Effector memory CD4-positive, alpha-beta T cell (primary cell): ENCODE results near the gene SMCP.

ENCODE experiments used
- DNase-seq, 3 donors: peaks; one replicate each; pipeline ENCODE4 v3.0.0-alpha.2; 2020
- H3K27ac ChIP-seq: 2 replicates; pipeline ENCODE4 v1.7.0; 2013; ENCODE audit warnings: mild to moderate bottlenecking, low read length, moderate library complexity; ENCODE audit not compliant: insufficient read depth, poor library complexity, severe bottlenecking
- H3K27me3 ChIP-seq: replicated peaks from 2 replicates; pipeline ENCODE4 v1.7.0; 2013; ENCODE audit warnings: mild to moderate bottlenecking, low read length; ENCODE audit not compliant: insufficient read depth, control insufficient read depth, poor library complexity, severe bottlenecking
- H3K36me3 ChIP-seq: 2 replicates; pipeline ENCODE4 v1.7.0; 2013; ENCODE audit warnings: mild to moderate bottlenecking, low read length, moderate library complexity; ENCODE audit not compliant: control insufficient read depth, insufficient read depth
- H3K4me1 ChIP-seq: 2 replicates; pipeline ENCODE4 v1.7.0; 2013; ENCODE audit warnings: low read length, mild to moderate bottlenecking; ENCODE audit not compliant: control insufficient read depth, insufficient read depth, poor library complexity, severe bottlenecking
- H3K4me3 ChIP-seq: 2 replicates; pipeline ENCODE4 v1.7.0; 2013; ENCODE audit warnings: low read length, low read depth, mild to moderate bottlenecking; ENCODE audit not compliant: insufficient read depth, poor library complexity, severe bottlenecking
- H3K9me3 ChIP-seq: 2 replicates; pipeline ENCODE4 v1.7.0; 2013; ENCODE audit warnings: mild to moderate bottlenecking, low read length, moderate library complexity; ENCODE audit not compliant: control insufficient read depth

Gene SMCP

GRCh38 chr1:152884966-152885624 lies 7.0 kb downstream of the SMCP start:
- Histone ChIP-seq H3K4me3 (no peak overlapping the region), H3K27ac (no peak overlapping the region), H3K36me3 (no peaks in the 10 kb centered on the region), H3K9me3 (no peaks in the 10 kb centered on the region), H3K27me3 (no peaks in the 10 kb centered on the region), H3K4me1 (no peaks in the 10 kb centered on the region)
- DNase-seq: no peak

GRCh38 chr1:152886085-152886484 lies 8.0 kb downstream of the SMCP start:
- no peaks in the 10 kb centered on the region for H3K36me3 ChIP-seq
- no peak for DNase-seq
- H3K9me3 ChIP-seq: no peaks in the 10 kb centered on the region
- H3K4me1 ChIP-seq: no peaks in the 10 kb centered on the region
- no peak overlapping the region for H3K27ac ChIP-seq
- H3K4me3 ChIP-seq: no peak overlapping the region
- H3K27me3 ChIP-seq: no peaks in the 10 kb centered on the region

GRCh38 chr1:152886758-152887409 lies 8.8 kb downstream of the SMCP start:
- no peak for DNase-seq
- no peak overlapping the region for H3K4me3 ChIP-seq
- H3K27ac ChIP-seq: no peak overlapping the region
- no peaks in the 10 kb centered on the region for H3K9me3 ChIP-seq
- H3K4me1 ChIP-seq: no peaks in the 10 kb centered on the region
- no peaks in the 10 kb centered on the region for H3K36me3 ChIP-seq
- no peaks in the 10 kb centered on the region for H3K27me3 ChIP-seq

GRCh38 chr1:152888126-152888525 lies 10.0 kb downstream of the SMCP start:
- H3K4me3 ChIP-seq: no peak overlapping the region
- no peaks in the 10 kb centered on the region for H3K27me3 ChIP-seq
- H3K27ac ChIP-seq: no peak overlapping the region
- H3K4me1 ChIP-seq: no peaks in the 10 kb centered on the region
- H3K9me3 ChIP-seq: no peaks in the 10 kb centered on the region
- H3K36me3 ChIP-seq: no peaks in the 10 kb centered on the region
- DNase-seq: no peak

GRCh38 chr1:152899027-152899426 lies 20.9 kb downstream of the SMCP start:
- H3K4me3 ChIP-seq: no peak overlapping the region

GRCh38 chr1:152899883-152900282 lies 21.8 kb downstream of the SMCP start:
- Histone ChIP-seq H3K4me3 (no peak overlapping the region), H3K27me3 (no peaks in the 10 kb centered on the region), H3K36me3 (no peaks in the 10 kb centered on the region), H3K4me1 (no peaks in the 10 kb centered on the region), H3K27ac (no peak overlapping the region), H3K9me3 (no peaks in the 10 kb centered on the region)
- DNase-seq: no peak

More at GRCh38 chr1:152899027-152899426, 20.9 kb downstream of the SMCP start:
- Histone ChIP-seq H3K4me1 (no peaks in the 10 kb centered on the region), H3K9me3 (no peaks in the 10 kb centered on the region), H3K27ac (no peak overlapping the region), H3K27me3 (no peaks in the 10 kb centered on the region), H3K36me3 (no peaks in the 10 kb centered on the region)
- DNase-seq: no peak

GRCh38 chr1:152901631-152902030 lies 23.5 kb downstream of the SMCP start:
- H3K27ac ChIP-seq: no peak overlapping the region
- no peaks in the 10 kb centered on the region for H3K4me1 ChIP-seq
- H3K36me3 ChIP-seq: no peaks in the 10 kb centered on the region
- DNase-seq: no peak
- H3K27me3 ChIP-seq: no peaks in the 10 kb centered on the region
- no peaks in the 10 kb centered on the region for H3K9me3 ChIP-seq
- H3K4me3 ChIP-seq: no peak overlapping the region

- Histone ChIP-seq H3K27me3 (no peaks in the 10 kb centered on the region), H3K27ac (no peak overlapping the region), H3K4me3 (no peak overlapping the region), H3K9me3 (no peaks in the 10 kb centered on the region), H3K4me1 (no peaks in the 10 kb centered on the region), H3K36me3 (no peaks in the 10 kb centered on the region)
- no peak for DNase-seq
These were observed 24.5 kb downstream of the SMCP start for GRCh38 chr1:152902636-152903035.

- Histone ChIP-seq H3K36me3 (no peaks in the 10 kb centered on the region), H3K9me3 (no peaks in the 10 kb centered on the region), H3K4me1 (no peaks in the 10 kb centered on the region), H3K4me3 (no peak overlapping the region), H3K27ac (no peak overlapping the region), H3K27me3 (no peaks in the 10 kb centered on the region)
- no peak for DNase-seq
These were observed 26.7 kb downstream of the SMCP start for GRCh38 chr1:152904688-152905440.

GRCh38 chr1:152906023-152906565 lies 28.0 kb downstream of the SMCP start:
- no peaks in the 10 kb centered on the region for H3K4me1 ChIP-seq
- no peak overlapping the region for H3K4me3 ChIP-seq
- H3K36me3 ChIP-seq: no peaks in the 10 kb centered on the region
- H3K27me3 ChIP-seq: no peaks in the 10 kb centered on the region
- peak in 1 of 3 donors; percentile 9 for DNase-seq
- no peaks in the 10 kb centered on the region for H3K9me3 ChIP-seq
- no peak overlapping the region for H3K27ac ChIP-seq
